Activated gamma-delta T cell treated with anti-CD3 and anti-CD28 coated beads, Interleukin-2, amount 50 U/mL, for 16 hours (primary cell): Measurements from ENCODE around the gene CAPZA1.

Experiments used
- DNase-seq: peaks from one replicate; pipeline ENCODE4 v3.0.0-alpha.2; 2020; ENCODE audit warnings: low read depth

Gene CAPZA1

GRCh38 chr1:112677501-112677900 lies 57.9 kb downstream of the CAPZA1 start:
- DNase-seq = no peak

GRCh38 chr1:112678605-112679004 lies 59.0 kb downstream of the CAPZA1 start:
- DNase-seq = no peak

DNA sequence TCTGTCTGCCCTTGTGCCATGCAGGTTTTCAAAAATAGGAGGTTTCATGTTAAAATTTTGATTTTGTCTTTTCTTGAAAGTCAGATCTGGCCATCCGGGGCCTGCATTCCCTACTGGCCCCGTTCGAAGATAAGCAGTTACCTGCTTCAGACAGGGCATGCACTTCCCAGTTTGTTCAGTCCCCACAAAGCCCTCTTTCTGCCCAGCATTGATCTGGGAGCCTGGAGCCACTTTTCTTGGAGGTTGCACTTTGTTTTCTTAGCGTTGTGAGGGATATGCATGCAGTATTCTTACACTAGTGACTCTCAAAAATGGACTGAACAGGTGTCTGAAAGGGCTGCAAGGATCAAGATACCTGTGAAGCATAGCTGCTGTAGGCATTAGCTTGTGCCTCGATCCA lies 66.3 kb downstream of the CAPZA1 start:
- DNase-seq = no peak

DNA sequence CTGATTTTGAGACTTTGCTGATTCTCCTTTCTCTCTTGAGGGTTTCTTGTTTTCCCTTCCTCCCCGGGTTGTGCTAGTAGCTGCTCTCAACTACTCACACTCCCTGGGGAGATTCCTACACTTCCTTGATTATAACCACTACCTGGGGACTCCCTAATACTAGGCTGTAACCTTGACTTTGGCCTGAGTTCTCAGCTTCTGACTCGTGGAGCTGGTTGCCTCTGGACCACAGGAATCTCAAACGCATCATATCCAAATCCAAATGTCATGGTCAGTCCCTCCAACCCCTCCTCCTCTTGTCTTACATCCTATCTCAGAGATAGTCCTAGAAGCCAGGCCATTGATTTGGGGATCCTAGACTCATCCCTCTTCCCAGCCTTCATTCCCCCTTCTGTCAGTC lies 66.8 kb downstream of the CAPZA1 start:
- no peak for DNase-seq

DNA sequence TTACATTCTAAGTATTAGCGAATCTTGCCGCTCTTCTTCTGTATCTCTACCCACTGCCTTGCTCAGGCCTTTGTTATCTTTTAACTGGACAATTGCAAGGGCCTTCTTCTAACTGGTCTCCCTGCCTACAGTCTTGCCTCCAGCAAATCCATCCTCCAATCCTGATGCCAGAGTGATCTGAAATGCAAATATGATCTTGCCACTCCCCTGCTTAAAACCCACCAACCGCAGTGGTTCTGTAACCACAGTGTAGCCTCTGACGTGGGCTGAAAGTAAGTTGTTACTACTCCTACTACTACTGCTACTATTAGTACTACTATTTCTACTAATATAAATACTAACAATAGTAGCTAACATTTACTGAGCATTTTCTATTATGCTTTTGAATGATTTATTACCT lies 67.2 kb downstream of the CAPZA1 start:
- DNase-seq = no peak

- DNase-seq = no peak
These were observed 67.7 kb downstream of the CAPZA1 start for GRCh38 chr1:112687361-112687760.

- no peak for DNase-seq
These were observed 68.3 kb downstream of the CAPZA1 start for GRCh38 chr1:112687785-112688496.

GRCh38 chr1:112688781-112689193 lies 69.2 kb downstream of the CAPZA1 start:
- DNase-seq = no peak

DNA sequence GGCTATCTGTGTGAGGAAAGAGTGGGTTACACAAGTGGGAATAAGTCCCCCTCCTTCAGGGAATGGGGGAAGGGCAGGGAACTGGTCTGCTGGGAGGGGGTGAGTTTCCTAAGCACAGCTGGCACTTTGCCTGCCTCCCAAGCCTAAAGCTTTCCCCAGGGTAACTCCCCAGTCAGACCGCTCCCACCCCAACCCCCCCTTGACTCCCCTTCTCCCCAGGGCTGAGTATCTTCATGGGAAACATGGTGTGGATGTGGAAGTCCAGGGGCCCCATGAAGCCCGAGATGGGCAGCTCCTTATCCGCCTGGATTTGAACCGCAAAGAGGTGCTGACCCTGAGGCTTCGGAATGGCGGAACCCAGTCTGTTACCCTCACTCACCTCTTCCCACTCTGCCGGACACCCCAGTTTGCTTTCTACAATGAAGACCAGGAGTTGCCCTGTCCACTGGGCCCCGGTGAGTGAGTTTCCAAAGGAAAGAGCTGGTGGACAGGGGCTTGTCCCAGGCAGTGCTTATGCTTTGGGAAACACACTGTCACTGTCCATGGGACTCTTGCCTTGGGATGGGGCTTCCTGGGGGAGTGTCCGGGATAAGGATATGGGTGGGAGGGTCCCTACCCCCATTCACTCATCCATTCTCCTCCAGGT lies 69.7 kb downstream of the CAPZA1 start:
- no peak for DNase-seq

DNA sequence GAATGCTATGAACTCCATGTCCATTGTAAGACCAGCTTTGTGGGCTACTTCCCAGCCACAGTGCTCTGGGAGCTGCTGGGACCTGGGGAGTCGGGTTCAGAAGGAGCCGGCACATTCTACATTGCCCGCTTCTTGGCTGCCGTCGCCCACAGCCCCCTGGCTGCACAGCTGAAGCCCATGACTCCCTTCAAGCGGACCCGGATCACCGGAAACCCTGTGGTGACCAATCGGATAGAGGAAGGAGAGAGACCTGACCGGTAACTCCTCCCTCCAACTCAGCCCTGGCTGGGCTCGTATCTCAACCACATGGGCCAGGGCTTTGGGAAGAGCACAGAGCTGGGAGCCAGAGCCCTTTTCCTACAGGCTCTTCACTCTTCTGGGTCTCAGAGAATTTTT lies 70.2 kb downstream of the CAPZA1 start:
- no peak for DNase-seq

DNA sequence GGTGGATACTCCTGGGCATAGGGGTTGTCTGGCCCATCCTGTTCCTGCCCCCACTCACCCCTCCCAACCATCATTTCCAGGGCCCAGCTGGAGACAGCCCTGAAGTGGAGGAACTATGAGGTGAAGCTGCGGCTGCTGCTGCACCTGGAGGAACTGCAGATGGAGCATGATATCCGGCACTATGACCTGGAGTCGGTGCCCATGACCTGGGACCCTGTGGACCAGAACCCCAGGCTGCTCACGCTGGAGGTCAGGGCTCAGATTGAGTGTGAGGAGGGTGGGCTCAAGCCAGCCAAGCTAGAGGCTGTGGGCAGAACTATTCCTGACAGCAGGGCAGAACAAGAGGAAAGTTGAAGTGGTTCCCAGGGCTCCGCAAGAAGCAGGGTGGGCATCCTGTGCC lies 73.0 kb downstream of the CAPZA1 start:
- DNase-seq = no peak

GRCh38 chr1:112693821-112694220 lies 74.2 kb downstream of the CAPZA1 start:
- no peak for DNase-seq

DNA sequence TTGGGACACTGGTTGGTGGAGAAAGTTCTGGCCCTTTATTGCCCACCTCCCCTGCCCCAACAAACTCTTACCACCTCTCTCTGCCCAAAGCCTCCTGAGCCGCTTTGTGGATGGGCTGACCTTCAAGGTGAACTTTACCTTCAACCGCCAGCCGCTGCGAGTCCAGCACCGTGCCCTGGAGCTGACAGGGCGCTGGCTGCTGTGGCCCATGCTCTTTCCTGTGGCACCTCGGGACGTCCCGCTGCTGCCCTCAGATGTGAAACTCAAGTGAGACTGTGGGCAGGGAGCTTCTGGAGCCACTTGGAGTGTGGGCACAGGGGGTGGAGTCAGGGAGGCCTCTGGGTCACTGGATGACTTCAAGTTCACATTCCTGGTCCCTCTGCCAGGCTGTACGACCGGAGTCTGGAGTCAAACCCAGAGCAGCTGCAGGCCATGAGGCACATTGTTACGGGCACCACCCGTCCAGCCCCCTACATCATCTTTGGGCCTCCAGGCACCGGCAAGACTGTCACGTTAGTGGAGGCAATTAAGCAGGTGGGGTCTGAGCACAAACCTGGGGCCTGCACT lies 74.8 kb downstream of the CAPZA1 start:
- no peak for DNase-seq

- DNase-seq = no peak
These were observed 75.6 kb downstream of the CAPZA1 start for GRCh38 chr1:112695276-112695675.

GRCh38 chr1:112696578-112697314 lies 77.1 kb downstream of the CAPZA1 start:
- DNase-seq = no peak

DNA sequence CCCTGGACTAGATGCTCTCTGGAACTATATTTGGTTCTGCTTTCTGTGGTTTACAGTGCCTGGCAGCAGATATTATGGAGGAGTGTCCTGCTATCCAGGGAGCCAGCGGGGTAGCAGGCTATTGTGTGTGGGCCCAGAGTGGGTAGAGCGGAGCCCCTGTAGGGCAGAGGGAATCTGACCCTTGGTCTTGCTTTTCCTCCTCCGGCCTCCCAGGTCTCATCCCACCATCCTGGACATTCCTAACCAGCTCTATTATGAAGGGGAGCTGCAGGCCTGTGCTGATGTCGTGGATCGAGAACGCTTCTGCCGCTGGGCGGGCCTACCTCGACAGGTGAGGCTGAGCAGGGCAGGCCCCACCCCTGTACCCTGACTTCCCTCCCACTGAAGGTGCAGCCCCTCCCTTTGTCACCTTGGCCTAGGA lies 78.2 kb downstream of the CAPZA1 start:
- no peak for DNase-seq

DNA sequence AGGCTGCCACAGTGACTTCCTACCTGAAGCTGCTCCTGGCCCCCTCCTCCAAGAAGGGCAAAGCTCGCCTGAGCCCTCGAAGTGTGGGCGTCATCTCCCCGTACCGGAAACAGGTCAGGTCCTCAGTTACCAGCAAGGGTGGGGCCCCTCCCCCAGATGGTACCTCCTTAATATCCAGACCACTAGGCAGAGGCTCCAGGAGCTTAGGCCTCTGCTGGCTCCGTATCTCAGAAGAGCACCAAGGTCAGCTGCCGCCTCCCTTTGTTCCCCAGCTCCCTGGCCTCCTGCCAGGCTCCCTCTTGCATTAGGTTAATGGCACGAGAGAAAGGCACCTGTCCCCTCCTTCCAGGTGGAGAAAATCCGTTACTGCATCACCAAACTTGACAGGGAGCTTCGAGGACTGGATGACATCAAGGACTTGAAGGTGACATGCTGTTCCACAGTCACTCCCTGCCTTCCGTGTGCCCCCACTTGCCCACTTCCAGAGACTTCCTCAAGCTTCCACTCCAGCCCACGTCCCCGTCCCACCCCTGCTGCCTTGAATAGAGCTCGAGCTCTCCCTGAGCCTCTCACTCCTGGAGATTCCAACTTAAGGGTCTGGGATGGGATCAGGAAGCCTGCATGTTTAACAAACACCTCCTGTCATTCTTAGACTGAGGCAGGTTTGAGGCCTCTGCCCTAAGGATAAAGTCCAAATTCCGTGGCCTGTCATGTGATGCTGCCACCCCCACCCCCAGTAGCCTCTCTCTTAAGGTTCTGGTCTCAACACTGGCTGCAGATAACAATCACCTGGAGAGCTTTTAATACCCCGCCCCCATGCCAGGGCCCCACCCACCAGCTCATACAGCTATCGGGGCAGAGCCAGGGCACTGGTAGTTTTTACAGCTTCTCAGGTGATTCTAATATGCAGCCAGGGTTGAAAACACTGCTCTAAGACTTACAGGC lies 79.0 kb downstream of the CAPZA1 start:
- no peak for DNase-seq

DNA sequence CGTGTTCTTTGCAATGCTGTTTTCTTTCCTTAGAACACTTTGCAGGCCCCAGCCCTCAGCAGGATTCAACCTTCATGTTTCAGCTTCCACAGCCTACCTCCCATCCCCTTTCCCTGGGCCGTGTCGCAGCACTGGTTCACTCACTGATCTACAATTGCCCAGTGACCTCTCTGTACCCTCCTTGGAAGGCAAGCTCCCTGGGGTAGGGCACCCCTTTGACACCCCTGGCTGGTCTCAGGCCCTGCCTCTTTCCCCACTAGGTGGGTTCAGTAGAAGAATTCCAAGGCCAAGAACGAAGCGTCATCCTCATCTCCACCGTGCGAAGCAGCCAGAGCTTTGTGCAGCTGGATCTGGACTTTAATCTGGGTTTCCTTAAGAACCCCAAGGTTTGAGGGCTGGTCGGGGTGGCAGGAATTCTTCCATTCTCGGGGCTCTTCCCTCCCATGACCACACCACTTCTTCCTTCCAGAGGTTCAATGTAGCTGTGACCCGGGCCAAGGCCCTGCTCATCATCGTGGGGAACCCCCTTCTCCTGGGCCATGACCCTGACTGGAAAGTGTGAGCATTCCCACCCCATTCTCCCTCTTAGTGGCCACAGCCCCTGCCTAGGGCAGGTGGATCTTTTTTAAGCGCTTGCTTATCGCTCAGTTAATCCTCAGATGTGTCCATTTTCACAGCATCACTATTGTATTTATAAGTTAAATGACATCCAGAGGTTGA lies 80.0 kb downstream of the CAPZA1 start:
- DNase-seq = no peak

GRCh38 chr1:112700290-112701226 lies 80.9 kb downstream of the CAPZA1 start:
- DNase-seq = peak; percentile 60
